A172 (cell line): ENCODE data around the gene ADGRB3. TPM values are rescaled to one million over a fixed set of nuclear protein-coding genes. Genes with fewer than 3 reads are reported as not detected.
"Not testable (repeated sequence)": the region's sequence is repeated elsewhere in the genome, so short reads cannot be mapped to it uniquely, and the experiment has no call there.

Source experiments
- DNase-seq: peaks from one replicate; pipeline ENCODE4 v3.0.0-alpha.2; 2015; ENCODE audit warnings: low spot score
- total RNA-seq: library from RNA; depleted of rRNA; stranded (reverse); fragments of >200 nt; shearing (Covaris generic); gene quantifications from 2 replicates; pipeline ENCODE4 v1.2.3, GENCODE V29; 2014

Gene ADGRB3
- total RNA-seq, 1 experiment from 2014 or later = not detected

DNA sequence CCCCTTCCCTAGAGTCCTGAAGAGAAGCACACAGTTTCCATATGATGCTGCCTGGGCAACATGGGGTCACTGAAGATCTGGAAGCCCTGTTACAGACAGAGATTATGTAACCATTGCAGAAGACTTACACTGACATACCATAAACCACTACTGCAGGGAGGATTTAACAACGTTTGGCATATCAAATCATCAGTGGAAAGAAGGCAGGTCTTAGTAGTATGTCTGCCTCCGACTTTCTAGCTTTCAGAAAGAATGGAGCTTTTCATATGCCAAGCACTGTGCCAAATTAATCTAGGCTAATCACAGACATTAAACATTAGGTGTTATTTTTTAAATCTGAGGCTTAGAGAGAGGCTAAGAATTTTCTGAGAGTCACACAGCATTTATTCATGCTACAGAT, 144.3 kb downstream of the ADGRB3 start:
- DNase-seq = no peak

DNA sequence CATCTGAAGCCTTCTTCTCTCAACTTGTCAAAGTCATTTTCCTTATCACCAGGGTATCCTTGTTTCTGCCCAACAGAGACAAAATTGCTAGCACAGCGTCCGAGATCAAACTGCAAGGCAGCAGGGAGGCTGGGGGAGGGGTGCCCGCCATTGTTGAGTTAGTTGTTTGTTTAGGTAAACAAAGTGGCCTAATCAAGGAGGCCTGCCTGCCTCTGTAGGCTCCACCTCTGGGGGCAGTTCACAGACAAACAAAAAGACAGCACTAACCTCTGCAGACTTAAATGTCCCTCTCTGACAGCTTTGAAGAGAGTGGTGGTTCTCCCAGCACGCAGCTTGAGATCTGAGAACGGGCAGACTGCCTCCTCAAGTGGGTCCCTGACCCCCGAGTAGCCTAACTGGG, 155.0 kb downstream of the ADGRB3 start:
- DNase-seq = not testable (repeated sequence)

GRCh38 chr6:68814976-68815375, 179.9 kb downstream of the ADGRB3 start:
- not testable (repeated sequence) for DNase-seq

GRCh38 chr6:68826501-68826900, 191.4 kb downstream of the ADGRB3 start:
- no peak for DNase-seq

DNA sequence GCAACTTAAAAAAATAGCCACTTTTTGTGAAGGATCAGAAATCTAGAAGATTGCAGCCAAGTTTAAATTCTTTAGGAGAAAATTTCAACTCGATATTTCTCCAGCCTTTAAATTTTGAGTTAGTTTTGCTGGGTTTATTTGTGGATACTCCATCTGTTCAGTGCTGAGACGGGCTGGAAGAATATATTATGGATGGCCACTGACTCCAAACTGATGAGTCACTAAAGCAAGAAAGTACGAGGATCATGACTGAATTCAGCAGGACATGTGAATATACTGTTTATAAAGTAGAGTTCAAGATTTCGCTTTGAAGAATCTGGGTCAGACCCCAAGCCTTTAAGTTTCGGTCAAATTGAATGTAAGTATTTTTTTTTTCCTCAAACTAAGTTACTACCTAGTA, 199.5 kb downstream of the ADGRB3 start:
- peak; percentile 14 for DNase-seq

DNA sequence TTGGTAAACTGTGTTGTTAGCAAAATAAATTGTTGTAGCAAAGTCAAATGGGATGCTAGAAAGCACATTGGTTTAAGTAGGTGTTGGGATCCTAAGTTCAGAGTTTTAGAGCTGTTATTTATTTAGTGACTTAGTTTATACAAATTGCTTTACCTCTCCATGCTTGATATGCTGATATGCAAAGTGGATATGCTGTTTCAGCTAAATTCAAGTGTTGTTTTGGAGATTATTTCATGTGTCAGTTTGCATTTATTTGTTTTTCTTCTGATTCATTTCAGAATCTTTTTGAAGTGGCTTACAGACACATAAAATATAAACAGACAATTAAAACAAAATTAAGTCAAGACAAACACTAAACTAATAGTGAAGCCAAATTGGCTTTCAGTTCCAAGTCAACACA, 203.5 kb downstream of the ADGRB3 start:
- no peak for DNase-seq

- DNase-seq = no peak
These were observed 217.7 kb downstream of the ADGRB3 start for GRCh38 chr6:68852791-68853190.

- DNase-seq = no peak
These were observed 224.2 kb downstream of the ADGRB3 start for GRCh38 chr6:68859233-68859632.

DNA sequence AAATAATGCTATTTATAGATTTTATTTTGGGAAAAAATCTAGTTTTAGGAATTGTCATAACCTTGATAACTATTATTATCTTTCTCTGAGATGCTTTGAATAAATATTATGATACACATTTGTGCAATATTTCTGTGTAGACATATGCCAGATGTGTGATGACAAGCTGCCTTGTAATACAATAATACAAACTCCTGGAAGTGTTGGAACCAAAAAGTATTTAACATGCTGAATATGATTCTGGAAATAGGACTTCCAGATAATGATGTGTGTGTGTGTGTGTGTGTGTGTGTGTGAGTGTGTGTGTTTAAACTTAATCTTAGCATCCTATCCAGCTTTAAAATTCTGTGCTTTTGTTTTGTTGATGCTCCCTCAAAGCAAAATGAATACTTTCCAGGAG, 233.6 kb downstream of the ADGRB3 start:
- no peak for DNase-seq

- DNase-seq = no peak
These were observed 238.2 kb downstream of the ADGRB3 start for GRCh38 chr6:68873236-68873635.

DNA sequence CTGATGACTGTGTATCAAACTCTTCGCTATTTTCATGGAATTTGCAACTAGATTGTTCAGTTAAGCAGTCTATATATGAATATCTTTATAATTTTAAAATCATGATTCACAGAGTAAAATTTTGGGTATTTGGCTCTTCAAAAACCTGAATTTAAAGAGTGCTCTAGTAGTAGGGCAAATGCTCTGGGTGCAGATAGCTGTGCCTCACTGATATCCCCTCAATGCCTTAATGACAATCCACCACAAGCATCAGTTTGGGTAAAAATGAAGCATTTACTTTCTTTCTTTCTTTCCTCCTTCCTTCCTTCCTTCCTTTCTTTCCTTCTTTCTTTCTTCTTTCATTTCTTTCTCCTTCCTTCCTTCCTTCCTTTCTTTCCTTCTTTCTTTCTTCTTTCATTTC, 239.7 kb downstream of the ADGRB3 start:
- DNase-seq = no peak

DNA sequence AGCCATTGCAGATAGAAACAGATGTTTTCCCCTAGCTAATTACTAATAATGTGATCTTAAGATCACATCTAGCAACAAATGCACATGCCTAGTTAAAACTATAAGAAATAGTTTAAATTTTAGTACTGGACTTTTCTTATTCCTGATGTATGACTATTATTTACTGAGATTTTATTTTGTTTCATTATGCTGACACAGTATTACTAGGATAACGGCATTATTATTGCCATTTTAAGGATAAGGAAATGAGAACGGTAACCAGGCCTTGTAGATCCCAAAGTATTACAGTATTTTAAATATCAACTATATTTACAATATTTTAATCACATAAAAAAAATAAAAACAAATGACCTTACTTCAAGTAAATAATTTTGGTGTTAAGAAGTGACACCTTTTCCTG, 240.3 kb downstream of the ADGRB3 start:
- DNase-seq = no peak

GRCh38 chr6:68876792-68877493, 241.9 kb downstream of the ADGRB3 start:
- no peak for DNase-seq

DNA sequence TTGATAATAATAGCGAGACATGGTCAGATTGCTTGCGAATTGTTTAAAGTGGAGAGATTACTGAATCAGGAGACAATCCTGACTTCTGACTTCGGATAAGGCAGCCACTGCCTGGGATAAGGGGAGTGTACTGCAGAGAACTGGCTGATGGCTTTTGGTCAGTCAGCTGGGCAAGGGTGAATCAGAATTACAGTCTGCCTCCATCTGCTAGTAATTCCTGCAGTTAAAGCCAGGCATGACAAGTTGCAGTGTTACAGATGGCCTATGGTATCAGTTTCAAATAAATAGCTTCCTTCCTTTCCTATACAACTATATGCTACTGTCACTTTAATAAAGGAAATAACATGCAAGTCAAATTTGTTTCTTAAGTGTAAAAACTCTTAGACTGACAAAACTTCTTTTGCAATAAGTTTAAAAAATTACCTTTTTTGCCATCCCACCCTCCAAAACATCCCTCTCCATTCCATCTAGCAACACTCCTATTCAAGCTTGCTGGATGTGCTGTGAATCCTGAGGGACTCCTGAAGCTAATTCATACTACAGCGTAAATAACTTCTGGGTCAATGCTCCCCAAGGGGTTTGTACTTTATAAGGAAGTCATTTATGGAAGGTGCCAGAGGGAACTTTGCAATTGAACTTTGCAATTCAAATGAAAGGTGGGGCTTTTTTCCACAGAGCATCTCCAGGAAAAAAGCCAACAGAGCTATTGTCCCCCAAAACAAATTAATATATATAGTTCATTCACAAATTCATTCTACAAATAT, 245.2 kb downstream of the ADGRB3 start:
- no peak for DNase-seq

GRCh38 chr6:68883325-68883724, 248.2 kb downstream of the ADGRB3 start:
- DNase-seq = peak; percentile 2

- no peak for DNase-seq
These were observed 256.3 kb downstream of the ADGRB3 start for GRCh38 chr6:68891419-68891818.

DNA sequence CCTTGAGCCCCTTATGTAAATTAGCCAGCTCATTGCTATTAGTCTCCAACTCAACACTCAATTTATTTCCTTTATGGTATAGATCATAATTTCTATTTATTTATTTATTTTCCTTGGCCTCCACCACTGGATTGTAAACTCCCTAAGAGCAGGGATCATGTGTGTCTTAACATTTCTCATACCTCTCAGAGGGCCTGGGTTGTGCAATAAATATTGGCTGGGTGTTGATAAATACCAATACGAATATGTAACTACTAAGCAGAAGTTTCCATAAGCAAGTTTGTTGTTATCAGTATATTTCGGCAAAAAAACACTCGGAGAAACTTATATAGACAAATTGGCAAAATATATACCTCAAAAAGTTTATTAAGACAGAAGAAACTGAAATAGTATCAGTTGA, 257.4 kb downstream of the ADGRB3 start:
- DNase-seq = no peak

- DNase-seq = no peak
These were observed 260.8 kb downstream of the ADGRB3 start for GRCh38 chr6:68895929-68896328.

GRCh38 chr6:68901044-68901443, 266.0 kb downstream of the ADGRB3 start:
- DNase-seq = no peak

GRCh38 chr6:68911334-68911733, 276.3 kb downstream of the ADGRB3 start:
- no peak for DNase-seq

GRCh38 chr6:68911811-68912210, 276.7 kb downstream of the ADGRB3 start:
- DNase-seq = no peak

DNA sequence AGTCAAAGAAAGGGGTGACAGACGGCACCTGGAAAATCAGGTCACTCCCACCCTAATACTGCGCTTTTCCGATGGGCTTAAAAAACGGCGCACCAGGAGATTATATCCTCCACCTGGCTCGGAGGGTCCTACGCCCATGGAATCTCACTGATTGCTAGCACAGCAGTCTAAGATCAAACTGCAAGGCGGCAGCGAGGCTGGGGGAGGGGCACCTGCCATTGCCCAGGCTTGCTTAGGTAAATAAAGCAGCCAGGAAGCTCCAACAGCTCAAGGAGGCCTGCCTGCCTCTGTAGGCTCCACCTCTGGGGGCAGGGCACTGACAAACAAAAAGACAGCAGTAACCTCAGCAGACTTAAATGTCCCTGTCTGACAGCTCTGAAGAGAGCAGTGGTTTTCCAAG, 277.7 kb downstream of the ADGRB3 start:
- not testable (repeated sequence) for DNase-seq

GRCh38 chr6:68915586-68915985, 280.5 kb downstream of the ADGRB3 start:
- no peak for DNase-seq
